ENCODE data around the gene LCLAT1.

Gene LCLAT1

GRCh38 chr2:30527411-30527810 lies 80.4 kb downstream of the LCLAT1 start:
- no peak for FAIRE-seq

GRCh38 chr2:30527859-30528258 lies 80.8 kb downstream of the LCLAT1 start:
- no peak for FAIRE-seq

GRCh38 chr2:30530346-30530745 lies 83.3 kb downstream of the LCLAT1 start:
- FAIRE-seq: no peak

- FAIRE-seq: no peak
Observed at GRCh38 chr2:30541680-30542079, 94.6 kb downstream of the LCLAT1 start.

- no peak for FAIRE-seq
Observed at GRCh38 chr2:30545875-30546274, 98.8 kb downstream of the LCLAT1 start.

- no peak for FAIRE-seq
Observed at GRCh38 chr2:30548386-30548785, 101.3 kb downstream of the LCLAT1 start.

GRCh38 chr2:30549096-30549495 lies 102.0 kb downstream of the LCLAT1 start:
- no peak for FAIRE-seq

- no peak for FAIRE-seq
Observed at GRCh38 chr2:30559544-30560275, 112.7 kb downstream of the LCLAT1 start.

GRCh38 chr2:30561349-30561748 lies 114.3 kb downstream of the LCLAT1 start:
- FAIRE-seq: no peak

- FAIRE-seq: no peak
Observed at GRCh38 chr2:30565851-30566358, 118.9 kb downstream of the LCLAT1 start.

- no peak for FAIRE-seq
Observed at GRCh38 chr2:30566631-30567030, 119.6 kb downstream of the LCLAT1 start.

GRCh38 chr2:30567317-30567716 lies 120.3 kb downstream of the LCLAT1 start:
- no peak for FAIRE-seq

- no peak for FAIRE-seq
Observed at GRCh38 chr2:30569946-30570345, 122.9 kb downstream of the LCLAT1 start.

GRCh38 chr2:30577151-30577550 lies 130.1 kb downstream of the LCLAT1 start:
- FAIRE-seq: no peak

GRCh38 chr2:30580391-30580790 lies 133.3 kb downstream of the LCLAT1 start:
- no peak for FAIRE-seq

GRCh38 chr2:30582521-30582920 lies 135.5 kb downstream of the LCLAT1 start:
- FAIRE-seq: no peak

GRCh38 chr2:30583204-30583749 lies 136.2 kb downstream of the LCLAT1 start:
- FAIRE-seq: no peak

- FAIRE-seq: no peak
Observed at GRCh38 chr2:30584116-30584515, 137.1 kb downstream of the LCLAT1 start.

GRCh38 chr2:30588994-30589393 lies 141.9 kb downstream of the LCLAT1 start:
- FAIRE-seq: no peak

GRCh38 chr2:30590407-30590806 lies 143.4 kb downstream of the LCLAT1 start:
- FAIRE-seq: no peak

GRCh38 chr2:30591186-30591585 lies 144.1 kb downstream of the LCLAT1 start:
- no peak for FAIRE-seq

- no peak for FAIRE-seq
Observed at GRCh38 chr2:30601375-30601774, 154.3 kb downstream of the LCLAT1 start.

- FAIRE-seq: no peak
Observed at GRCh38 chr2:30605197-30605596, 158.2 kb downstream of the LCLAT1 start.

GRCh38 chr2:30608643-30609042 lies 161.6 kb downstream of the LCLAT1 start:
- no peak for FAIRE-seq

GRCh38 chr2:30611583-30611982 lies 164.5 kb downstream of the LCLAT1 start:
- no peak for FAIRE-seq

Data from G401.6 (cell line).